Mammary epithelial cell (primary cell): ENCODE data around the gene FAM163A.

ENCODE experiments used
- EZH2 ChIP-seq: IDR thresholded peaks from 2 replicates; pipeline ENCODE4 v1.6.1; 2012; ENCODE audit warnings: low read length, inconsistent platforms, borderline replicate concordance
- TF ChIP-seq, protein P1 (sequence below), 2 donors: IDR thresholded peaks in 1 of 2; conservative IDR thresholded peaks in 1 of 2; 2 replicates each; pipeline ENCODE4 v1.5.1; 2011 to 2012; ENCODE audit warnings: inconsistent platforms in 2 of 2, low read length in 2 of 2, mild to moderate bottlenecking in 2 of 2, control low read depth in 1 of 2, low read depth in 1 of 2; ENCODE audit not compliant: insufficient read depth in 1 of 2; ENCODE audit errors: extremely low read depth in 1 of 2

DNA sequence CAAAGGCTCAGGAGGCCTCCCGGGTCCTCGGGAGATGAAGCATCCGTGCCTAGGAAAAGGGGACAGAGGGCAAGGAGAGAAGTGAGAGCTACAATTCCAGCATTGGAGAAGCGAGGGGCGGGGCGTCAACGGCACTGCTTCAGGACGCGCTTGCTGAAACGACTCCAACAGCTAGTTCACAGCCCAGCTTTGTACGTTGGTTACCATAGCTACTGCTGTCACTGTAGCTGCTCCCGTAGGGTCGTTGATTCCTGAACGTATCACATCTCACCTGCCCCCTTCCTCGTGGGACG, 71.4 kb downstream of the FAM163A start:
- TF ChIP-seq, protein P1, sequence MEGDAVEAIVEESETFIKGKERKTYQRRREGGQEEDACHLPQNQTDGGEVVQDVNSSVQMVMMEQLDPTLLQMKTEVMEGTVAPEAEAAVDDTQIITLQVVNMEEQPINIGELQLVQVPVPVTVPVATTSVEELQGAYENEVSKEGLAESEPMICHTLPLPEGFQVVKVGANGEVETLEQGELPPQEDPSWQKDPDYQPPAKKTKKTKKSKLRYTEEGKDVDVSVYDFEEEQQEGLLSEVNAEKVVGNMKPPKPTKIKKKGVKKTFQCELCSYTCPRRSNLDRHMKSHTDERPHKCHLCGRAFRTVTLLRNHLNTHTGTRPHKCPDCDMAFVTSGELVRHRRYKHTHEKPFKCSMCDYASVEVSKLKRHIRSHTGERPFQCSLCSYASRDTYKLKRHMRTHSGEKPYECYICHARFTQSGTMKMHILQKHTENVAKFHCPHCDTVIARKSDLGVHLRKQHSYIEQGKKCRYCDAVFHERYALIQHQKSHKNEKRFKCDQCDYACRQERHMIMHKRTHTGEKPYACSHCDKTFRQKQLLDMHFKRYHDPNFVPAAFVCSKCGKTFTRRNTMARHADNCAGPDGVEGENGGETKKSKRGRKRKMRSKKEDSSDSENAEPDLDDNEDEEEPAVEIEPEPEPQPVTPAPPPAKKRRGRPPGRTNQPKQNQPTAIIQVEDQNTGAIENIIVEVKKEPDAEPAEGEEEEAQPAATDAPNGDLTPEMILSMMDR (conservative IDR thresholded peaks at IDR 0.05 in 1 of 2, IDR thresholded peaks at IDR 0.05 in 1 of 2; ENCODE audit: extremely low read depth in 1 of 2, insufficient read depth in 1 of 2, low read depth in 1 of 2, low read length in 2 of 2): no peak
- TF ChIP-seq EZH2: no peak
